Measurements from ENCODE around the gene DCTN2.
A peak's percentile ranks its signal among the peaks of the same experiment; 100 is the strongest.

DCTN2 gene

DNA sequence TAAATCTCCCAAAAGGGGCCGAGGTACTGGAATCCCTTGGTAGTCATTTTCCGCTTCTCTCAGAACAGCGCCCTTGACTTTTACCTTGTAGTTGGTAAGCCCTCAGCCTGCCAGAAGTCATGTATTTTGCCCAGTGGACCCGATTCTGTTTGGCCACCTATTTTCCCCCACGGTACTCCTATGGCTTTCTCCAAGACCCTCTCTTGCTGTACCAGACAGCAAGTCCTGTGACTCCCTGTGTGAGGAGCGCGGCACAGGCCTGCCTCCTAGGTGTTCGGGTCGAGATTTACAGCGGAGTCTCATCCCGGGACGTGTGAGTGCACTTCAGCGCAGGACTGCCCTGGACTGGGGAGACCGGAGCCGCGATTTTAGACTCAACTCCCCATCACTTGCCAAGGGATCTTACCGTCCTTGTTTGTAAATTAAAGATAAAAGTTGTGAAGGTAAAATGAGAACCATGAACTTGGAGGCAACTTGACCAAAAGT lies 25.4 kb downstream of the DCTN2 start:
- TF ChIP-seq, protein P1, sequence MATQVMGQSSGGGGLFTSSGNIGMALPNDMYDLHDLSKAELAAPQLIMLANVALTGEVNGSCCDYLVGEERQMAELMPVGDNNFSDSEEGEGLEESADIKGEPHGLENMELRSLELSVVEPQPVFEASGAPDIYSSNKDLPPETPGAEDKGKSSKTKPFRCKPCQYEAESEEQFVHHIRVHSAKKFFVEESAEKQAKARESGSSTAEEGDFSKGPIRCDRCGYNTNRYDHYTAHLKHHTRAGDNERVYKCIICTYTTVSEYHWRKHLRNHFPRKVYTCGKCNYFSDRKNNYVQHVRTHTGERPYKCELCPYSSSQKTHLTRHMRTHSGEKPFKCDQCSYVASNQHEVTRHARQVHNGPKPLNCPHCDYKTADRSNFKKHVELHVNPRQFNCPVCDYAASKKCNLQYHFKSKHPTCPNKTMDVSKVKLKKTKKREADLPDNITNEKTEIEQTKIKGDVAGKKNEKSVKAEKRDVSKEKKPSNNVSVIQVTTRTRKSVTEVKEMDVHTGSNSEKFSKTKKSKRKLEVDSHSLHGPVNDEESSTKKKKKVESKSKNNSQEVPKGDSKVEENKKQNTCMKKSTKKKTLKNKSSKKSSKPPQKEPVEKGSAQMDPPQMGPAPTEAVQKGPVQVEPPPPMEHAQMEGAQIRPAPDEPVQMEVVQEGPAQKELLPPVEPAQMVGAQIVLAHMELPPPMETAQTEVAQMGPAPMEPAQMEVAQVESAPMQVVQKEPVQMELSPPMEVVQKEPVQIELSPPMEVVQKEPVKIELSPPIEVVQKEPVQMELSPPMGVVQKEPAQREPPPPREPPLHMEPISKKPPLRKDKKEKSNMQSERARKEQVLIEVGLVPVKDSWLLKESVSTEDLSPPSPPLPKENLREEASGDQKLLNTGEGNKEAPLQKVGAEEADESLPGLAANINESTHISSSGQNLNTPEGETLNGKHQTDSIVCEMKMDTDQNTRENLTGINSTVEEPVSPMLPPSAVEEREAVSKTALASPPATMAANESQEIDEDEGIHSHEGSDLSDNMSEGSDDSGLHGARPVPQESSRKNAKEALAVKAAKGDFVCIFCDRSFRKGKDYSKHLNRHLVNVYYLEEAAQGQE (IDR thresholded peaks at IDR 0.05; ENCODE audit: low read depth): no peak
- no peak for TF ChIP-seq EGR1 (IDR thresholded peaks at IDR 0.05)

DNA sequence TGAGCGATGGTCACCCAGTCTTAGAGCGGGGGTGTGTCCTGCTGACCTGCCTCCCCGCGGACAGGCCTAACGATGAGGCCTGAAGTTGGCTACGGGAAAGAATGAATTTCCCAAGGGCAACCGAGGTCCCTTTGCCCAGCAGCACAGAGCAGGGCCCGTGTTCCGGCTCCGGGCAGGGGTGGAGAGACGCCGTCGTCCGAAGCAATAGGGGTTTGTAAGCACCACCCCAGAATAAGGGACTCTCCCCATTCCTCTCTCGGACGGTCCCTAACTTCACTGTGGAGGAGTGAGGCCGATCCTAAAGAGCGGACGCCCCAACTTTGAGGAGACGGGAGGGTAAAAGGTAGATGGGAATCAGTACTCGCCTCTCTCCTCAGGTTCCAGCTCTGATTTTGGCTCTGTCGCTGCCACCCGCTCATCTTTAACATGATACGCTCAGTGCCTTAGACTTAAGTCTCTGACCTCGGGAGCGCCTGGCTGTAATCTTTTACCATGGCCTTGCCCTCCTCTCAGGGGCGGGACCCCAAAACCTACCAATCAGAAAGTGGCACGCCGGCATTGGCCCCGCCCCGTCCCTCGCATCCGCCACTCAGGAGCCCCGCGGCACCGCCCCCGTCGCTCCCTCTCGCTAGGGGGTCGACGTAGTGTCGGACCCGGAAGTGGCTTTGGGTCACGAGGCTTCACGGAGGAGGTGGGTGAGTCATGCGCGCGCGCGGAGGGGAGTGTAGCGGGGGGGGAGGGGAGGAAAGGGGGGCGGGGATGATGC lies 26.8 kb downstream of the DCTN2 start, which contains the start of gene DDIT3:
TSS of gene DDIT3 (minus strand) at position 462 of the 766 bp plus-strand sequence. CDS start 3,108 bp downstream, outside the sequence.
- TF ChIP-seq FOXM1 (IDR thresholded peaks at IDR 0.05; ENCODE audit: borderline replicate concordance, low read depth) (no peak), TAF1 (IDR thresholded peaks at IDR 0.05; ENCODE audit: low read depth) (peak; percentile 88), CREB1 (IDR thresholded peaks at IDR 0.05; ENCODE audit: low read depth) (peak; percentile 52; the same call in 1 of the 2 replicates), ZBTB7A (IDR thresholded peaks at IDR 0.05; ENCODE audit: low read depth) (no peak), CEBPB (IDR thresholded peaks at IDR 0.05) (no peak), NFIC (IDR thresholded peaks at IDR 0.05) (peak; percentile 59; the same call in 1 of the 2 replicates), RAD21 (IDR thresholded peaks at IDR 0.05; ENCODE audit: low read depth) (no peak), EGR1 (IDR thresholded peaks at IDR 0.05) (0 out of 2 replicates have a peak, but pooled peaks have one; percentile 58), YY1 (IDR thresholded peaks at IDR 0.05; ENCODE audit: low read depth) (peak; percentile 42; the same call in 1 of the 2 replicates), TEAD4 (IDR thresholded peaks at IDR 0.05) (peak; percentile 35), EP300 (IDR thresholded peaks at IDR 0.05; ENCODE audit: borderline replicate concordance) (peak; percentile 54; the same call in 1 of the 2 replicates), TCF12 (IDR thresholded peaks at IDR 0.05; ENCODE audit: low read depth) (no peak; the same call in 1 of the 2 replicates)
- TF ChIP-seq, protein P2, sequence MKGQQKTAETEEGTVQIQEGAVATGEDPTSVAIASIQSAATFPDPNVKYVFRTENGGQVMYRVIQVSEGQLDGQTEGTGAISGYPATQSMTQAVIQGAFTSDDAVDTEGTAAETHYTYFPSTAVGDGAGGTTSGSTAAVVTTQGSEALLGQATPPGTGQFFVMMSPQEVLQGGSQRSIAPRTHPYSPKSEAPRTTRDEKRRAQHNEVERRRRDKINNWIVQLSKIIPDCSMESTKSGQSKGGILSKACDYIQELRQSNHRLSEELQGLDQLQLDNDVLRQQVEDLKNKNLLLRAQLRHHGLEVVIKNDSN (IDR thresholded peaks at IDR 0.05): peak; percentile 94
- TF ChIP-seq, protein P3, sequence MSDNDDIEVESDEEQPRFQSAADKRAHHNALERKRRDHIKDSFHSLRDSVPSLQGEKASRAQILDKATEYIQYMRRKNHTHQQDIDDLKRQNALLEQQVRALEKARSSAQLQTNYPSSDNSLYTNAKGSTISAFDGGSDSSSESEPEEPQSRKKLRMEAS (IDR thresholded peaks at IDR 0.05): peak; percentile 70; the same call in 1 of the 2 replicates
- TF ChIP-seq, protein P1 (IDR thresholded peaks at IDR 0.05; ENCODE audit: low read depth): no peak

DNA sequence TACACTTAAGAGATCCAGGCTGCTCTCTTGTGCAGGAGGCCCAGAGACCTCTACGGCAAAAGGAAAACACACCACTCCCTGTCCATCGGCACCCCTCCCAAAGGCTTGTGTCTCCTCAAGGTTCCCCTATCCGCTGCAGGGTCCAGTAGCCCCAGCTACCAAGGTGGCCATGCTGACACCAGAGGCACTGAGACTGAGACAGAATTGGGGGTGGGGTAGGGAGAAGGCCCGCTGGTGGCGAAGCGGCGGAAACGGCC lies 27.3 kb downstream of the DCTN2 start:
- TF ChIP-seq, protein P3 (IDR thresholded peaks at IDR 0.05): no peak

DNA sequence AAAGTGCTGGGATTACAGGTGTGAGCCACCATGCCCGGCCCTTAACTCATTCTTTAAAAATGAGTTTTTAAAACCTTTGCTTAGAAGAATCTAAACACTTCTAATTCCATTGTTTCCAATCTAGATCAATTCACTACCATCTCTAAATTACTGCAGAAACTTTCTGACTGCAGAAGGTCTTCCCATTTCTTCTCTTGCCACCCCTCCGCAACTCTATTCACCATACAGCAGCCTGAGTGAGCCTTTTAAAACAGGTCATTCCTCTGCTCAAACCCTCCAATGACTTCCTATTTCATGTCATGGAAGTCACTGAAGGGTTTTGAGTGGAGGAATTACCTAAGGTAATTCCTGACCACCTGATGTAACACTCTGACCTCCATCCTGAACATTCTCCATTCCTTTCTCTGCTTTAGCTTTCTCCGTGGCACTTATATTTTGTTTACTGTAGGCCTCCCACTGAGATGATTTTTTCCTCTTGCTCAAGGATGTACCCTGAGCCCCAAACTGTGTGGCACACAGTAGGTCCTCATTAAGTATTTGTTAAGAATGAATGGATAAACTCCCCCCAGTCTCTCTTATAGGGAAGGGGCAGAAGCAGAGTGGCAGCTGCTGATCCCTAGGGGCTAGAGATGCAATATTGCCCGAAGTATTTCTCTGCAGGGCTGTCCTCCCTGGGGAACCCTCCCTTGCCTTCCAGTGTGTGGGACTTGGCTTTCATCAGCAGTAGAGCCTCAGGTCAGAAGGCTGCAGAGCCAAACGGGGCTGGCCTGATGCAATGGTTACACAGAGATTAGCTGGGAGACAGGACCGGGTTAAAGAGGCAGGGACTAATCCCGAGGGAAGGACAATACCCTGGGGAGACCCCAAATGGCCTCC lies 27.8 kb downstream of the DCTN2 start:
- TF ChIP-seq ZBTB7A (IDR thresholded peaks at IDR 0.05; ENCODE audit: low read depth): no peak
- TF ChIP-seq, protein P1 (IDR thresholded peaks at IDR 0.05; ENCODE audit: low read depth): no peak
- TF ChIP-seq EP300 (IDR thresholded peaks at IDR 0.05; ENCODE audit: borderline replicate concordance): no peak
- TF ChIP-seq, protein P3 (IDR thresholded peaks at IDR 0.05): no peak
- no peak for TF ChIP-seq YY1 (IDR thresholded peaks at IDR 0.05; ENCODE audit: low read depth)
- no peak for TF ChIP-seq NFIC (IDR thresholded peaks at IDR 0.05)
- TF ChIP-seq TEAD4 (IDR thresholded peaks at IDR 0.05): no peak
- no peak for TF ChIP-seq CEBPB (IDR thresholded peaks at IDR 0.05)
- TF ChIP-seq EGR1 (IDR thresholded peaks at IDR 0.05): no peak
- TF ChIP-seq RAD21 (IDR thresholded peaks at IDR 0.05; ENCODE audit: low read depth): no peak
- TF ChIP-seq TAF1 (IDR thresholded peaks at IDR 0.05; ENCODE audit: low read depth): no peak
- TF ChIP-seq, protein P2 (IDR thresholded peaks at IDR 0.05): no peak
- no peak for TF ChIP-seq TCF12 (IDR thresholded peaks at IDR 0.05; ENCODE audit: low read depth)
- TF ChIP-seq FOXM1 (IDR thresholded peaks at IDR 0.05; ENCODE audit: borderline replicate concordance, low read depth): no peak
- no peak for TF ChIP-seq CREB1 (IDR thresholded peaks at IDR 0.05; ENCODE audit: low read depth)
